CD4-positive, CD25-positive, alpha-beta regulatory T cell (primary cell): Measurements from ENCODE around the gene GRK6. TPM values are rescaled to one million over a fixed set of nuclear protein-coding genes. Genes with fewer than 3 reads are reported as not detected.

Experiments used
- ATAC-seq, 2 donors: fragments of 150-1000 bp; cut with Tn5 transposase; one replicate each; pipeline ENCODE4 v1.10.0; 2021; ENCODE audit warnings: low read depth in 2 of 2, moderate number of reproducible peaks in 2 of 2, moderate library complexity in 1 of 2
- DNase-seq, 3 donors: peaks; one replicate each; pipeline versions ENCODE4 v3.0.0 to v3.0.0-alpha.2; 2012 to 2022; ENCODE audit warnings: mixed read lengths in 1 of 3
- H3K27ac ChIP-seq: one replicate; pipeline ENCODE4 v1.7.0; 2013; ENCODE audit warnings: mild to moderate bottlenecking, low read length; ENCODE audit not compliant: insufficient read depth, poor library complexity, severe bottlenecking
- H3K27me3 ChIP-seq: one replicate; pipeline ENCODE4 v1.7.0; 2013; ENCODE audit warnings: low read length; ENCODE audit not compliant: control insufficient read depth, insufficient read depth
- H3K36me3 ChIP-seq: one replicate; pipeline ENCODE4 v1.7.0; 2013; ENCODE audit warnings: mild to moderate bottlenecking, low read length, moderate library complexity; ENCODE audit not compliant: control insufficient read depth, insufficient read depth
- H3K4me1 ChIP-seq: 2 replicates; pipeline ENCODE4 v1.7.0; 2013; ENCODE audit warnings: mild to moderate bottlenecking, low read length; ENCODE audit not compliant: insufficient read depth, control insufficient read depth, poor library complexity, severe bottlenecking
- H3K4me3 ChIP-seq: one replicate; pipeline ENCODE4 v1.7.0; 2013; ENCODE audit warnings: low read depth, mild to moderate bottlenecking, low read length, moderate library complexity
- H3K9me3 ChIP-seq, 2 experiments: 1 replicate in 1 of 2; 2 replicates in 1 of 2; pipeline ENCODE4 v1.7.0; 2013; ENCODE audit warnings: low read length in 2 of 2, mild to moderate bottlenecking in 1 of 2, moderate library complexity in 1 of 2; ENCODE audit not compliant: control insufficient read depth in 2 of 2
- H3K27ac Mint-ChIP-seq, 3 donors: one replicate each; pipeline ENCODE4 v1.8.0; 2020 to 2022; ENCODE audit warnings: mild to moderate bottlenecking in 3 of 3, mixed read lengths in 3 of 3, moderate library complexity in 2 of 3
- H3K27me3 Mint-ChIP-seq: one replicate; pipeline ENCODE4 v1.8.0; 2022; ENCODE audit warnings: mild to moderate bottlenecking, mixed read lengths
- H3K36me3 Mint-ChIP-seq: one replicate; pipeline ENCODE4 v1.8.0; 2020; ENCODE audit warnings: mixed read lengths
- H3K4me1 Mint-ChIP-seq, 4 donors: one replicate each; pipeline ENCODE4 v1.8.0; 2020 to 2022; ENCODE audit warnings: mixed read lengths in 4 of 4, mild to moderate bottlenecking in 1 of 4
- H3K4me3 Mint-ChIP-seq, 4 donors: one replicate each; pipeline ENCODE4 v1.8.0; 2020 to 2022; ENCODE audit warnings: mild to moderate bottlenecking in 4 of 4, mixed read lengths in 4 of 4, moderate library complexity in 3 of 4
- H3K9me3 Mint-ChIP-seq, 7 donors: one replicate each; pipeline ENCODE4 v1.8.0; 2020 to 2022; ENCODE audit warnings: mixed read lengths in 7 of 7, mild to moderate bottlenecking in 3 of 7, moderate library complexity in 2 of 7
- polyA plus RNA-seq, 4 donors: library from polyadenylated mRNA; unstranded; fragments of 300-500 nt; fragmentation: Illumina TruSeq; gene quantifications; one replicate each; pipeline ENCODE4 v1.2.3, GENCODE V29; 2021
- total RNA-seq: library from RNA; stranded (reverse); gene quantifications from one replicate; pipeline ENCODE4 v1.2.3, GENCODE V29; 2022

Gene GRK6
- total and polyA plus RNA-seq, 5 donors from 2014 or later: 79.2 to 228 (median 112) TPM

DNA sequence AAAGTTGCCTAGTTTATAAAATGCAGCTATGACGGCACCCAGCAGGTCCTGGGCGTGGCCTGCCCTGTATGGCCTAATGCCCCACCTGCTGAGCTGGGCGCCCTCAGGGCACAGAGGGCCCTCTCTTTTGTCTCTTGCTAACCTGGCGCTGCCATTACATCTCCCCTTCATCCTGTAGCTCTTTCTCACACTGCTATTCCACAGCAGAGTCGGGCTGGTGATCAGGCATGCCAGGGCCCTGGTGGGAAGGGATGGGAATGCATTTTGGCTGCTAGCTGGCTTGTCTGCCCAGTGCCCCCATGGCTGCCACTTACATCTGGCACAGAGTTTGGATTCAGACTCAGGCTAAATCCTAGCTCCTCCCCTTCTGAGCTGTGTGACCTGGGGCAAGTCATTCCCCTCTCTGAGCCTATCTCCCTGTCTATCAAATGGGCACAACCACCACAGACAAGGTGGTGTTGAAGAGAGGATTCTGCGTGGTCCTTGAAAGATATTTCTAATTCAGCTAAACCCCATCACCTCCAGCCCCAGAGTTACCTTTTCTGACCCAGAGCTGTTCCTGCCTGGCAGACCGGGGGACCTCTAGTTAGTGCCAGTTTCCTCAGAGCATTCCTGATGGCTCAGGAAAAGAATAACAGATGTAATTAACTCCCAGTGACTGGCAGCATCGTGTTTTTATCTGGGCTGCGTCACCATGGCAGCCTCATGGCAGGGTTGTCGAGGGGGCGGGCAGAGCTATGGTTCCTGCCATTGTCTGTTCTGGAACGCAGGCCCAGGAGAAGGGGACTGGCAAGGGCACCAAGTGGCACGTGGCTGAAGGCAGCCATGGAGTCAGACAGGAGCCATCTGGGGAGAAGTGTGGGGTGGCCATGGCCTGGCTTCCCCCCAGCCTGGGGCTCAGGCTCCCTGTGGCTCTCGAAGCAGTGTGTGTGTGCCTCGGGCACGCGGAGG, 26.5 kb downstream of the GRK6 start:
- H3K36me3 Mint-ChIP-seq: peaks cover 4% of the 10 kb centered on the region
- H3K4me1 ChIP-seq: peaks cover 43% of the 10 kb centered on the region
- ATAC-seq: no peak
- no peaks in the 10 kb centered on the region for H3K27me3 ChIP-seq
- H3K4me1 Mint-ChIP-seq: peaks cover 0 to 38% (median 25%) of the 10 kb centered on the region in 4 donors
- no peak for DNase-seq
- no peak overlapping the region for H3K4me3 ChIP-seq
- no peaks in the 10 kb centered on the region for H3K36me3 ChIP-seq
- no peaks in the 10 kb centered on the region for H3K9me3 Mint-ChIP-seq
- peaks cover 19% of the 10 kb centered on the region for H3K27me3 Mint-ChIP-seq
- peak overlapping the region; percentile 68 to 92 (median 91) for H3K27ac Mint-ChIP-seq
- H3K4me3 Mint-ChIP-seq: peak overlapping the region; percentile 42 to 96 (median 71)
- no peaks in the 10 kb centered on the region for H3K9me3 ChIP-seq
- H3K27ac ChIP-seq: no peak overlapping the region

DNA sequence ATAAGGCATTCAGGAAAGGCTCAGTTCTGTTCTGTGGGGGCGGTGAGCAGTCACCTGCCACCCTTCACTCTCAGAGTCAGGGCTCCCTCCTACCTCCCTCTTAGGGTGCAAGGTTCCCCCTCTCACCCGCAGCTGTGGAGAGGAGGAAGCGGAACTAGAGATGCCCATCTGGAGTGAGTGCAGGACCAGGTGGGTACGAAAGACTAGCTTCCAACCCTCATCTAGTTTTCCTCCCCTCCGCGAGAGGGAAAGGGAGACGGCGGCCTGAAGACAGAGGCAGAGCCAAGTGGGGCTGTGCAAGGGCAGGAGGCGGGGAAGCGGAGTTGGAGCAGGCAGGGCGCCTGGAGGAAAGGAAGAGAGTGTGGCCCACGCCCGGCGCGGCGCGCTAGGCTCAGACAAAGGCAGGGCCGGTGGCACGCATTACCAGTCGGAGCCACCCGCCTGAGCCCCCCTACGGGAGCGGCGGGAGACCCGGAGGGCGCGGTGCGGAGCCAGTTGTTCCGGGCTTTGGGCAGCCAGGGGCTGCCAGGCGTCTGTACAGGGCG, 27.4 kb downstream of the GRK6 start:
- H3K9me3 ChIP-seq: no peaks in the 10 kb centered on the region
- peaks cover 34% of the 10 kb centered on the region for H3K4me1 ChIP-seq
- H3K27ac ChIP-seq: peak overlapping the region; percentile 98
- no peaks in the 10 kb centered on the region for H3K36me3 ChIP-seq
- ATAC-seq (no peak), DNase-seq (no peak)
- no peaks in the 10 kb centered on the region for H3K9me3 Mint-ChIP-seq
- H3K4me1 Mint-ChIP-seq: peaks cover 0 to 29% (median 17%) of the 10 kb centered on the region in 4 donors
- H3K27me3 ChIP-seq: no peaks in the 10 kb centered on the region
- H3K27ac Mint-ChIP-seq: peak overlapping the region; percentile 68 to 92 (median 91)
- H3K27me3 Mint-ChIP-seq: peaks cover 14% of the 10 kb centered on the region
- peaks cover 4% of the 10 kb centered on the region for H3K36me3 Mint-ChIP-seq
- H3K4me3 ChIP-seq: no peak overlapping the region
- H3K4me3 Mint-ChIP-seq: peak overlapping the region; percentile 81 to 96 (median 85)

DNA sequence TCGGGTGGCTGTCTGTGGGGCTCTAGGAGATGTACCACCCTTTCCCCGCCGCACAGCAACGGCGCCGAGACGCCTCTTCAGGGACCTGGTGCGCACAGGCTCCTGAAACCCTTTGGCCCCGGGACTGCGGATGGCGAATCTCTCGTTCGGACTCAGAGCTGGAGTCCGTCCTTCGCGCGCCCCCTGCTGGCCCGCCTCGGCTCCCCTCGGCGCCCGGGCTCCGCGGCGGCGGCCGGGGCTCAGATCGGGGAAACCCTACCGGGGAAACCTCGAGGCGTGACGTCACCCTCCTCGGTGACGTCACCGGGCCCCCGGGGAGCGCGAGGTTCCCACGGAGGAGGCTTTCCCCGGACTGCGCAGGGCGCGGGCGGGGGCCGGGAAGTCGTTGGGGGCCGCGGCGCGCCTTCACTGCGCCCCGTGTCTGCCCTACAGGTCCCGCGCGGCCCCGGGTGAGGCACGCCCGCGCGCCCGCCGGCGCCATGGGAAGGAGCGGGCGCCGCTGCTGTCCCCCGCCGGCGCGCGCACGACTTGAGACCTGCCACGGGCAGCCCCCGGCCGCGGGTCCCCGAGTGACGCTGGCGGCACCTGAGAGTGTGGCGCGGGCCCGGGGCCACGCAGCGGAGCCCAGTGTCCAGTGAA, 28.0 kb downstream of the GRK6 start:
- Histone ChIP-seq H3K4me3 (no peak overlapping the region), H3K9me3 (no peaks in the 10 kb centered on the region), H3K36me3 (no peaks in the 10 kb centered on the region), H3K4me1 (peaks cover 32% of the 10 kb centered on the region), H3K27ac (peak overlapping the region; percentile 98), H3K27me3 (no peaks in the 10 kb centered on the region)
- peak overlapping the region in 1 of 3 donors; percentile 52 for H3K27ac Mint-ChIP-seq
- H3K4me1 Mint-ChIP-seq: peaks cover 0 to 27% (median 15%) of the 10 kb centered on the region in 4 donors
- peak overlapping the region; percentile 86 to 96 (median 88) for H3K4me3 Mint-ChIP-seq
- peak; percentile 47 to 49 for ATAC-seq
- peak; percentile 84 to 94 (median 88) for DNase-seq
- H3K27me3 Mint-ChIP-seq: peaks cover 13% of the 10 kb centered on the region
- H3K36me3 Mint-ChIP-seq: peaks cover 4% of the 10 kb centered on the region
- no peaks in the 10 kb centered on the region for H3K9me3 Mint-ChIP-seq

DNA sequence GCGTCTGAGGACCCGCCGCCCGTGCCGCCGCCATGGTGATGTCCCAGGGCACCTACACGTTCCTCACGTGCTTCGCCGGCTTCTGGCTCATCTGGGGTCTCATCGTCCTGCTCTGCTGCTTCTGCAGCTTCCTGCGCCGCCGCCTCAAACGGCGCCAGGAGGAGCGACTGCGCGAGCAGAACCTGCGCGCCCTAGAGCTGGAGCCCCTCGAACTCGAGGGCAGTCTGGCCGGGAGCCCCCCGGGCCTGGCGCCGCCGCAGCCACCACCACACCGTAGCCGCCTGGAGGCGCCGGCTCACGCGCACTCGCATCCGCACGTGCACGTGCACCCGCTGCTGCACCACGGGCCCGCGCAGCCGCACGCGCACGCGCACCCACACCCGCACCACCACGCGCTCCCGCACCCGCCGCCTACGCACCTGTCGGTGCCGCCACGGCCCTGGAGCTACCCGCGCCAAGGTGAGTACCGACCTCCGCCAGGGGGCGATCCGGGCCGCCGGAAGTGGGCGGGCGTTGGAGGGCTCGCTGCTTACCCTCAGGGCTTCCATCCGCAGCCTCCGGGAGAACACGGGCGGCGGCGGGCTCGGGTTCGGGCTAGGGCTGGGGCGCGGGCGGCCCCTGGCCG, 28.7 kb downstream of the GRK6 start:
- H3K36me3 Mint-ChIP-seq: peaks cover 4% of the 10 kb centered on the region
- ATAC-seq: peak; percentile 68 to 72
- Histone ChIP-seq H3K4me3 (no peak overlapping the region), H3K4me1 (peaks cover 32% of the 10 kb centered on the region), H3K27ac (peak overlapping the region; percentile 98), H3K36me3 (no peaks in the 10 kb centered on the region), H3K9me3 (no peaks in the 10 kb centered on the region), H3K27me3 (no peaks in the 10 kb centered on the region)
- peaks cover 0 to 27% (median 15%) of the 10 kb centered on the region in 4 donors for H3K4me1 Mint-ChIP-seq
- peak; percentile 87 to 94 (median 92) for DNase-seq
- peak overlapping the region in 1 of 3 donors; percentile 75 for H3K27ac Mint-ChIP-seq
- peaks cover 13% of the 10 kb centered on the region for H3K27me3 Mint-ChIP-seq
- H3K9me3 Mint-ChIP-seq: no peaks in the 10 kb centered on the region
- peak overlapping the region; percentile 86 to 94 (median 88) for H3K4me3 Mint-ChIP-seq

DNA sequence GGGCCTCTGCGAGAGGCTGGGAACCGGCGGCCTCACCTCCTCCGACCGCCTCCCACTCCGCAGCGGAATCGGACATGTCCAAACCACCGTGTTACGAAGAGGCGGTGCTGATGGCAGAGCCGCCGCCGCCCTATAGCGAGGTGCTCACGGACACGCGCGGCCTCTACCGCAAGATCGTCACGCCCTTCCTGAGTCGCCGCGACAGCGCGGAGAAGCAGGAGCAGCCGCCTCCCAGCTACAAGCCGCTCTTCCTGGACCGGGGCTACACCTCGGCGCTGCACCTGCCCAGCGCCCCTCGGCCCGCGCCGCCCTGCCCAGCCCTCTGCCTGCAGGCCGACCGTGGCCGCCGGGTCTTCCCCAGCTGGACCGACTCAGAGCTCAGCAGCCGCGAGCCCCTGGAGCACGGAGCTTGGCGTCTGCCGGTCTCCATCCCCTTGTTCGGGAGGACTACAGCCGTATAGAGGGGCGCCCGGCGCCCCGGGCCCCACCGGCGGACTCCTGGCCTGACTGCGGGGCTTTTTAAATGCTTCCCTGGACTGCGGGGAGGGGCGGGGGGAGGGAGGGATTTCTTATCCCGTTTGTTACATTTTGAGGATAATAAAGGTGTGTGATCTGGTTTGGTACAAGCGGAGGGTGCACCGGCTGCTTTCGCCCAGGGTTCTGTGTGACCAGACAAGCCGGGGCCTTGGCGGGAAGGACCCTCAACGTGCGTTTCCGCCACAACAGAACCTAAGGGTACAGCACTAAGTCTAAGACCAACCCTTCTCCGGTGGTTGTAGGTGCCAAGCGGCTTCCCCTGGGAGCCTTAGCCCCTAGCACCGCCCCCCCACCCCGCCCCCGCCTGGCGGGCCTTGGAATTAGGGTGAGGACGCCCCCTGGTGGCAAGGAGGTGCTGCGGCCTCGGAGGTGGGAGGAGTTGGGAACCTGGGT, 29.4 kb downstream of the GRK6 start:
- ATAC-seq: peak; percentile 30 to 32
- Mint-ChIP-seq H3K36me3 (peaks cover 4% of the 10 kb centered on the region), H3K27me3 (peaks cover 13% of the 10 kb centered on the region), H3K27ac (peak overlapping the region; percentile 75 to 93 (median 84)), H3K4me3 (peak overlapping the region; percentile 86 to 94 (median 88)), H3K9me3 (no peaks in the 10 kb centered on the region), H3K4me1 (peaks cover 0 to 24% (median 15%) of the 10 kb centered on the region in 4 donors)
- H3K4me1 ChIP-seq: peaks cover 32% of the 10 kb centered on the region
- peak overlapping the region; percentile 98 for H3K27ac ChIP-seq
- peak; percentile 84 to 91 (median 89) for DNase-seq
- no peaks in the 10 kb centered on the region for H3K36me3 ChIP-seq
- no peaks in the 10 kb centered on the region for H3K27me3 ChIP-seq
- H3K4me3 ChIP-seq: peak overlapping the region; percentile 44
- H3K9me3 ChIP-seq: no peaks in the 10 kb centered on the region

DNA sequence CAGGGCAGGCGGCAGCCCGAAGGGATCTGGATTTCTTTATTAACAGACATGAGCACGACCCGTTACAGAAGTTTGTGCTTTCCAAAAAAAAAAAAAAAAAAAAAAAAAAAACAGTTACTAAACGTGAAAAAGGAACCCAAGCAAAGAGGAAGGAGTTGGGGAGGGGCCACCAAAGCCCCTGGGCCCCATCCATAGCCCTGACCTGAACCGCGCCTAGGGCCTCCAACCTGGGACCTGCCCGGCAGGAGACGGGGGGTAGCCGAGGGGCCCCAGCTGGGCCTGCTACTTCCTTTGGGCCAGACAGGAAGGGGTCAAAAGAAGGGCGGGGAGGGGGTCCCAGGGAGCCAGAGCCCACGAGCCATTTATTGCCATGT, 30.1 kb downstream of the GRK6 start:
- no peak for DNase-seq
- Histone ChIP-seq H3K36me3 (no peaks in the 10 kb centered on the region), H3K27ac (no peak overlapping the region), H3K4me1 (peaks cover 32% of the 10 kb centered on the region), H3K9me3 (no peaks in the 10 kb centered on the region), H3K4me3 (no peak overlapping the region), H3K27me3 (no peaks in the 10 kb centered on the region)
- Mint-ChIP-seq H3K9me3 (no peaks in the 10 kb centered on the region), H3K27ac (peak overlapping the region in 1 of 3 donors; percentile 93), H3K4me1 (peaks cover 0 to 24% (median 15%) of the 10 kb centered on the region in 4 donors), H3K36me3 (peaks cover 4% of the 10 kb centered on the region), H3K4me3 (peak overlapping the region; percentile 86 to 94 (median 88)), H3K27me3 (peaks cover 13% of the 10 kb centered on the region)
- no peak for ATAC-seq
